NB4 (cell line): ENCODE measurements around the gene GALNT18.

ENCODE experiments used
- DNase-seq: peaks from one replicate; pipeline ENCODE4 v3.0.0; 2010; ENCODE audit warnings: low read depth
- H3K4me3 ChIP-seq: one replicate; pipeline ENCODE4 v1.5.1; 2011; ENCODE audit warnings: mild to moderate bottlenecking, low read depth, low read length, moderate library complexity
- MYC ChIP-seq: IDR thresholded peaks from 2 replicates; pipeline ENCODE4 v1.6.1; 2011; ENCODE audit warnings: low read depth, low read length
- POLR2A ChIP-seq: IDR thresholded peaks from 2 replicates; pipeline ENCODE4 v1.6.1; 2011; ENCODE audit warnings: mild to moderate bottlenecking; ENCODE audit not compliant: insufficient read length; ENCODE audit errors: extremely low read depth
- TF ChIP-seq, protein P1 (sequence below): IDR thresholded peaks from 2 replicates; pipeline ENCODE4 v1.6.1; 2011; ENCODE audit warnings: low read depth, low read length
- TF ChIP-seq, protein P2 (sequence below): IDR thresholded peaks from one replicate; pipeline ENCODE4 v1.5.1; 2012; ENCODE audit warnings: low read depth, low read length

The GALNT18 gene

DNA sequence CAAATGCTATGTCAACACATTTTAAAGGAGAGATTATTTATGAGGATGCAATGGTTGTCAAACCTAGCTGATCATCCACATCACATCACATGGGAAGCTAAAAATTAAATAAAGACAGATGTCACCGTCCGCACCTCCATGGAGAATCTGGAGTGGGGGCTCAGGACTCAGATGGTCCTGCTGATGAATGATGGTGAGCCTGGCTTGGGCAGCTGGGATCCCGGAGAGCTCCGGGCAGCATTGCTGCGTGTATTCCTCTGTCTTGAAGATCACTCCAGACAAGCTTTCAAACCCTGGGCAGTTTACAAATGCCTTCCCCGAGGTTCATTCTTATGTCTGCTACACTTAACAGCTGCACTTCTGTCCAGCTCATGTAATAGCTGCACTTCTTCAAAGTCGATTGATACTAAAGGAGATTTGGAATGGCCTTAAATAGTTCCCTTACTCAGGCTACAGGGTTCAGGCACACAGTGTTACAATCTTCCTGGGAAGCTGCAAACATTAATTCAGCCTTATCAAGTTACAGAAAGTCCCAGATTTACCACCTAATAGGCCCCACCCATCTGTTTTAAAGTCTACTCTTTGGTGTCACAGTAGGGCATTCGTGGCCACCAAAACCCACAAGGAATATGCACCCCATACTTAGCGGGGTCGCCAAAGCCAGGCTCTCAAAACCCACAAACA is 234.0 kb downstream of the GALNT18 start:
- TF ChIP-seq MYC (no peak), POLR2A (no peak)
- TF ChIP-seq, protein P1, sequence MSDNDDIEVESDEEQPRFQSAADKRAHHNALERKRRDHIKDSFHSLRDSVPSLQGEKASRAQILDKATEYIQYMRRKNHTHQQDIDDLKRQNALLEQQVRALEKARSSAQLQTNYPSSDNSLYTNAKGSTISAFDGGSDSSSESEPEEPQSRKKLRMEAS: no peak
- TF ChIP-seq, protein P2, sequence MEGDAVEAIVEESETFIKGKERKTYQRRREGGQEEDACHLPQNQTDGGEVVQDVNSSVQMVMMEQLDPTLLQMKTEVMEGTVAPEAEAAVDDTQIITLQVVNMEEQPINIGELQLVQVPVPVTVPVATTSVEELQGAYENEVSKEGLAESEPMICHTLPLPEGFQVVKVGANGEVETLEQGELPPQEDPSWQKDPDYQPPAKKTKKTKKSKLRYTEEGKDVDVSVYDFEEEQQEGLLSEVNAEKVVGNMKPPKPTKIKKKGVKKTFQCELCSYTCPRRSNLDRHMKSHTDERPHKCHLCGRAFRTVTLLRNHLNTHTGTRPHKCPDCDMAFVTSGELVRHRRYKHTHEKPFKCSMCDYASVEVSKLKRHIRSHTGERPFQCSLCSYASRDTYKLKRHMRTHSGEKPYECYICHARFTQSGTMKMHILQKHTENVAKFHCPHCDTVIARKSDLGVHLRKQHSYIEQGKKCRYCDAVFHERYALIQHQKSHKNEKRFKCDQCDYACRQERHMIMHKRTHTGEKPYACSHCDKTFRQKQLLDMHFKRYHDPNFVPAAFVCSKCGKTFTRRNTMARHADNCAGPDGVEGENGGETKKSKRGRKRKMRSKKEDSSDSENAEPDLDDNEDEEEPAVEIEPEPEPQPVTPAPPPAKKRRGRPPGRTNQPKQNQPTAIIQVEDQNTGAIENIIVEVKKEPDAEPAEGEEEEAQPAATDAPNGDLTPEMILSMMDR: no peak
- H3K4me3 ChIP-seq: no peak overlapping the region
- no peak for DNase-seq

DNA sequence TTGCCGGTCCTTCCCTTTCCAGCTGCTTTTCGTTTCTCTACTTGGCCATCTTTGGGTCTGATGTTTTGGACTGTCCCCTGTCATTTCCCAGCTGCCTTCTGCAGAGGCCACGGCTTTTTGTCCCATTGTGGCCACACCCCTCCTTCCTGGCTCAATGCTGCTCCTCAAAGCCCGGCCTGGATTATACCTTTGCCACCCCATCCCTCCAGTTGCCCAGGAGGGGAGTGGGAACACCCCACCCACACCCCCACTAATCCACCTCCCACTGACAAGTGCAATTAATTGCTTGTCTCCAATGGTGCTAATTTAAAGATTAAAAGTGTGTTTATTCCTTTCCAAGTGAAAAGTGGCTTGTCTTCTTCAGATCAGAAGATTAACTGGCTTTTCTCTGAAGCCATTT is 234.6 kb downstream of the GALNT18 start:
- no peak overlapping the region for H3K4me3 ChIP-seq
- DNase-seq: no peak
- TF ChIP-seq, protein P1: no peak
- no peak for TF ChIP-seq MYC
- TF ChIP-seq, protein P2: no peak
- TF ChIP-seq POLR2A: no peak

DNA sequence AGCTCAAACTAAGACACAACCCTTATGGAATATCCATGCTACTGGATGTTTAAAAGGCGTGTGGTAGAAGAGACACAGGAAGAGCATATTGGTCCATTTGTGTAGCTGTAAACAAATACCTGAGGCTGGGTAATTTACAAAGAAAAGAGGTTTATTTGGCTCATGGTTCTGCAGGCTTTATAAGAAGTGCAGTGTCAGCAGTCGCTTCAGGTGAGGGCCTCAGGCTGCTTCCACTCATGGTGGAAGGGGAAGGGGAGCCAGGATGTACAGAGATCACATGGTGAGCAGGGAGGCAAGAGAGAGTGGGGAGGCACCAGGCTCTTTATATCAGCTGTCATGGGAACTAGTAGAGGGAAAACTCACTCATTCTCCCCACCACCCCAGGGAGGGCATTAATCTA is 237.0 kb downstream of the GALNT18 start:
- DNase-seq: no peak
- no peak overlapping the region for H3K4me3 ChIP-seq
- TF ChIP-seq MYC (no peak), POLR2A (no peak)
- TF ChIP-seq, protein P1: no peak
- TF ChIP-seq, protein P2: no peak

DNA sequence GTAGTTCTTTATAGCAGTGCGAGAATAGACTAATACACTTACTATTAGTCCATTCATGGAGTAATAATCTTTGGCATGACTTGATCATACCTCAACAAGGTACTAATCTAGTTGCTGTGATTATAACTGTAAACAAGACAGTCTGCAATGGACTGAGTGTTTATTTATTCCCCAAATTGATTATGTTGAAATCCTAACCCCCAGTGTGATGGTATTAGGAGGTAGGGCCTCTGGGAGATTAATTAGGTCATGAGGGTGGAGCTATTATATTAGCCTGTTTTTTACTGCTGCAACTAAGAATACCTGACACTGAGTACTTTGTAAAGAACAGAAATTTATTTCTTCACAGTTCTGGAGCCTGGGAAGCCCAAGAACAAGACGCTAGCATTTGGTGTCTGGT is 237.8 kb downstream of the GALNT18 start:
- no peak overlapping the region for H3K4me3 ChIP-seq
- DNase-seq: no peak
- TF ChIP-seq, protein P2: no peak
- no peak for TF ChIP-seq MYC
- no peak for TF ChIP-seq POLR2A
- TF ChIP-seq, protein P1: no peak

DNA sequence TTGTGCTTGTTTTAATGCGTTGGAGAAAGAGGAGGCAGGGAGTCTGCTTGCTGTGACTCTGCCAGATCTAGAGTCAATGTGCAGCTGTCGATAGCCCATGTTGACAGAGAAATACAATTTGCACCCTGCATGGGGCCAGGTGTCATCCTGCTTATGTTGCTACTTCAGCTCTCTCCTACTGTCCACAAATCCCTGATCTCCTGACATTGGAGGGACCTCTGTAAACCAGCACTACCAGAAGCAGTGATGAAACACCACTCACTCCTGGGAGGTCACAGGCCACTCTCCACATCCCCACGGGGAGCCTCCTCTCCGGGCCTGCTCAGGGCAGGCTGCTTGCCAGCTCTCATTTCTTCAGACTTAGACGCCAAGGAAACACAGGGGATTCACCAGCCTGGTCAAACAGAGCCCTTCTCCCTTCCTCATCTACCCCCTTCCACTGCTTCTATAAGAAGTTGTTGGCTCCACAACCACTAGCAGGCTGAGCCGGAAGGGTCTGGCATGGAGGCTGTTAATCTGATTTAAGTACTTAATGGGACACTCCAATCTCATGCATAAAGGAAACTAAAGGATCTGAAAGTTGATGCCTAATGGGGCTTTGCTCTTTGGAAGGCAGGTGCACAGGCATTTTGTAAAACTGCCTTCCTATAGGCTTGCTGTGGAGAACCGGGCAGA is 238.8 kb downstream of the GALNT18 start:
- no peak for DNase-seq
- TF ChIP-seq, protein P1: no peak
- TF ChIP-seq, protein P2: no peak
- no peak for TF ChIP-seq MYC
- TF ChIP-seq POLR2A: no peak
- H3K4me3 ChIP-seq: no peak overlapping the region
